Measurements from ENCODE around the gene BIN1.

Gene BIN1

GRCh38 chr2:127079358-127079920 is 27.5 kb downstream of the BIN1 start:
- Histone ChIP-seq H2AFZ (ENCODE audit: low read length) (no peak overlapping the region), H3K79me2 (ENCODE audit: low read length) (no peaks in the 10 kb centered on the region), H3F3A (ENCODE audit: insufficient read depth, low read length) (no peaks in the 10 kb centered on the region), H3K9me3 (replicated peaks; ENCODE audit: insufficient read depth, low read length) (no peaks in the 10 kb centered on the region), H4K20me1 (ENCODE audit: insufficient read depth, low read length) (no peaks in the 10 kb centered on the region), H3K4me3 (ENCODE audit: low read length) (no peak overlapping the region), H3K4me2 (ENCODE audit: low read depth, low read length) (no peak overlapping the region), H3K27me3 (replicated peaks; ENCODE audit: insufficient read depth, low read length) (no peaks in the 10 kb centered on the region), H3K9me2 (replicated peaks; ENCODE audit: insufficient read depth, low read length) (no peaks in the 10 kb centered on the region), H3K27ac (ENCODE audit: low read length) (no peak overlapping the region), H3K4me1 (ENCODE audit: low read length) (no peaks in the 10 kb centered on the region), H3K9ac (ENCODE audit: low read length) (no peak overlapping the region), H3K36me3 (replicated peaks; ENCODE audit: insufficient read depth, low read length) (no peaks in the 10 kb centered on the region)
- TF ChIP-seq EZH2 (optimal IDR thresholded peaks at IDR 0.05; ENCODE audit: low read depth, low read length), result no peak
- no peak for TF ChIP-seq EZH2phosphoT487 (IDR thresholded peaks at IDR 0.05; ENCODE audit: low read length)
- no peak for TF ChIP-seq CTCF (IDR thresholded peaks at IDR 0.05; ENCODE audit: low read length)
- DNase-seq, result no peak

- no peak for TF ChIP-seq EZH2 (optimal IDR thresholded peaks at IDR 0.05; ENCODE audit: low read depth, low read length)
- TF ChIP-seq CTCF (IDR thresholded peaks at IDR 0.05; ENCODE audit: low read length), result no peak
- no peak for TF ChIP-seq EZH2phosphoT487 (IDR thresholded peaks at IDR 0.05; ENCODE audit: low read length)
- no peak overlapping the region for H3K9ac ChIP-seq (ENCODE audit: low read length)
- no peak overlapping the region for H3K4me3 ChIP-seq (ENCODE audit: low read length)
- no peak overlapping the region for H2AFZ ChIP-seq (ENCODE audit: low read length)
- no peaks in the 10 kb centered on the region for H3K36me3 ChIP-seq (replicated peaks; ENCODE audit: insufficient read depth, low read length)
- no peak for DNase-seq
- no peaks in the 10 kb centered on the region for H4K20me1 ChIP-seq (ENCODE audit: insufficient read depth, low read length)
- no peaks in the 10 kb centered on the region for H3K79me2 ChIP-seq (ENCODE audit: low read length)
- no peaks in the 10 kb centered on the region for H3F3A ChIP-seq (ENCODE audit: insufficient read depth, low read length)
- no peaks in the 10 kb centered on the region for H3K4me1 ChIP-seq (ENCODE audit: low read length)
- no peak overlapping the region for H3K27ac ChIP-seq (ENCODE audit: low read length)
- H3K4me2 ChIP-seq (ENCODE audit: low read depth, low read length), result no peak overlapping the region
- no peaks in the 10 kb centered on the region for H3K9me3 ChIP-seq (replicated peaks; ENCODE audit: insufficient read depth, low read length)
- no peaks in the 10 kb centered on the region for H3K9me2 ChIP-seq (replicated peaks; ENCODE audit: insufficient read depth, low read length)
- no peaks in the 10 kb centered on the region for H3K27me3 ChIP-seq (replicated peaks; ENCODE audit: insufficient read depth, low read length)
These were observed 28.2 kb downstream of the BIN1 start for GRCh38 chr2:127078666-127079270.

- H3K9ac ChIP-seq (ENCODE audit: low read length), result no peak overlapping the region
- no peaks in the 10 kb centered on the region for H4K20me1 ChIP-seq (ENCODE audit: insufficient read depth, low read length)
- no peaks in the 10 kb centered on the region for H3K9me3 ChIP-seq (replicated peaks; ENCODE audit: insufficient read depth, low read length)
- no peaks in the 10 kb centered on the region for H3K36me3 ChIP-seq (replicated peaks; ENCODE audit: insufficient read depth, low read length)
- H2AFZ ChIP-seq (ENCODE audit: low read length), result no peak overlapping the region
- H3K9me2 ChIP-seq (replicated peaks; ENCODE audit: insufficient read depth, low read length), result no peaks in the 10 kb centered on the region
- H3K27ac ChIP-seq (ENCODE audit: low read length), result no peak overlapping the region
- H3K4me1 ChIP-seq (ENCODE audit: low read length), result no peaks in the 10 kb centered on the region
- no peak overlapping the region for H3K4me3 ChIP-seq (ENCODE audit: low read length)
- H3F3A ChIP-seq (ENCODE audit: insufficient read depth, low read length), result no peaks in the 10 kb centered on the region
- no peak for DNase-seq
- H3K79me2 ChIP-seq (ENCODE audit: low read length), result no peaks in the 10 kb centered on the region
- H3K27me3 ChIP-seq (replicated peaks; ENCODE audit: insufficient read depth, low read length), result no peaks in the 10 kb centered on the region
- no peak for TF ChIP-seq EZH2phosphoT487 (IDR thresholded peaks at IDR 0.05; ENCODE audit: low read length)
- TF ChIP-seq EZH2 (optimal IDR thresholded peaks at IDR 0.05; ENCODE audit: low read depth, low read length), result no peak
- no peak overlapping the region for H3K4me2 ChIP-seq (ENCODE audit: low read depth, low read length)
These were observed 28.9 kb downstream of the BIN1 start for GRCh38 chr2:127078028-127078427.

GRCh38 chr2:127076924-127077323 is 30.0 kb downstream of the BIN1 start:
- no peaks in the 10 kb centered on the region for H3K9me3 ChIP-seq (replicated peaks; ENCODE audit: insufficient read depth, low read length)
- TF ChIP-seq CTCF (IDR thresholded peaks at IDR 0.05; ENCODE audit: low read length) (no peak), EZH2phosphoT487 (IDR thresholded peaks at IDR 0.05; ENCODE audit: low read length) (no peak), EZH2 (optimal IDR thresholded peaks at IDR 0.05; ENCODE audit: low read depth, low read length) (no peak)
- no peaks in the 10 kb centered on the region for H3K79me2 ChIP-seq (ENCODE audit: low read length)
- DNase-seq, result no peak
- no peaks in the 10 kb centered on the region for H3K9me2 ChIP-seq (replicated peaks; ENCODE audit: insufficient read depth, low read length)
- no peaks in the 10 kb centered on the region for H3F3A ChIP-seq (ENCODE audit: insufficient read depth, low read length)
- no peaks in the 10 kb centered on the region for H3K27me3 ChIP-seq (replicated peaks; ENCODE audit: insufficient read depth, low read length)
- H2AFZ ChIP-seq (ENCODE audit: low read length), result no peak overlapping the region
- H4K20me1 ChIP-seq (ENCODE audit: insufficient read depth, low read length), result no peaks in the 10 kb centered on the region
- H3K4me1 ChIP-seq (ENCODE audit: low read length), result no peaks in the 10 kb centered on the region
- no peak overlapping the region for H3K4me3 ChIP-seq (ENCODE audit: low read length)
- no peaks in the 10 kb centered on the region for H3K36me3 ChIP-seq (replicated peaks; ENCODE audit: insufficient read depth, low read length)
- H3K27ac ChIP-seq (ENCODE audit: low read length), result no peak overlapping the region
- no peak overlapping the region for H3K9ac ChIP-seq (ENCODE audit: low read length)
- no peak overlapping the region for H3K4me2 ChIP-seq (ENCODE audit: low read depth, low read length)
